G401 (cell line): ENCODE data around the gene SYVN1. TPM values are rescaled to one million over a fixed set of nuclear protein-coding genes. Genes with fewer than 3 reads are reported as not detected.

Experiments used
- DNase-seq: peaks from one replicate; pipeline ENCODE4 v3.0.0-alpha.2; 2015; ENCODE audit warnings: low spot score
- in situ Hi-C: cut with HindIII; loops from 2 replicates; pipeline ENCODE4 v1.10.0; 2016; ENCODE audit warnings: low sequenced_read_pairs, mixed read lengths
- total RNA-seq: library from RNA; depleted of rRNA; stranded (reverse); fragments of >200 nt; shearing (Covaris generic); gene quantifications from 2 replicates; pipeline ENCODE4 v1.2.3, GENCODE V29; 2014

SYVN1 gene
- total RNA-seq, 1 experiment from 2014 or later = 6.9 TPM

DNA sequence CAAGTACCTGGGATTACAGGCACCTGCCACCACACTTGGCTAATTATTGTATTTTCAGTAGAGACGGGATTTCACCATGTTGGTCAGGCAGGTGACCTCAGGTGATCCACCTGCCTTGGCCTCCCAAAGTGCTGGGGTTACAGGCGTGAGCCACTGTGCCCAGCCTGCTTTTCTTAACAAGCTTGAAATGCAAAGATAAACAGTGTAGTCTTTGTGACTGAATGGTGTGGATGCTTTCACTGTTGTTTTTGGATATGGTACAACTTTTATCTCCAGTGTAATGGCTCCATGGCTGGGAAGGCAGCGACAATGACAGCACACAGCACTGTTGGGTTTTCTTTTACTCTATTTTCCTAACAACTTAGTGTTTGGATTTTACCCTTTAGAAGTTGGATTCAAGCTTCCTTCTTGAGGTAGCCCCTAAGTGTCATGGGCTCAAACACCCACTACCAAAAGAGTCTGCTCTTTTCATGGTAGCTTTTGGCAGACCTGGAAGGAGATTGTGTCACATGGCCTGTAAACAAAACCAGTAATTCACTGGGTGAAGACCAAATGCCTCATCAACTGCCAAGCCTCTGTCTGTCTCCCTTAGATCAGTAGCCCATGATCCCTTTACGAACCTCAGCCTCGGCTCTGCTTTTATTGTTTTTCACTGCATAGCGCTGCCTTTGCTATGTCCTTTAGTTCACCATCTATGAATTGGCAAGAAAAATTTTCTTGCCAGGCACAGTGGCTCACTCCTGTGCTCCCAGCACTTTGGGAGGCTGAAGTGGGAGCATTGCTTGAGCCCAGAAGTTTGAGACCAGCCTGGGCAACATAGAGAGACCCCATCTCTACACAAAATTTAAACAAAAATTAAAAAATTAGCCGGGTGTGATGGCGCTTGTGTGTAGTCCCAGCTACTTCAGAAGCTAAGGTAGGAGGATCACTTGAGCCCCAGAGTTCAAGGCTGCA is 31.9 kb downstream of the SYVN1 start:
- in situ Hi-C loops = no loop called here
- DNase-seq = no peak

DNA sequence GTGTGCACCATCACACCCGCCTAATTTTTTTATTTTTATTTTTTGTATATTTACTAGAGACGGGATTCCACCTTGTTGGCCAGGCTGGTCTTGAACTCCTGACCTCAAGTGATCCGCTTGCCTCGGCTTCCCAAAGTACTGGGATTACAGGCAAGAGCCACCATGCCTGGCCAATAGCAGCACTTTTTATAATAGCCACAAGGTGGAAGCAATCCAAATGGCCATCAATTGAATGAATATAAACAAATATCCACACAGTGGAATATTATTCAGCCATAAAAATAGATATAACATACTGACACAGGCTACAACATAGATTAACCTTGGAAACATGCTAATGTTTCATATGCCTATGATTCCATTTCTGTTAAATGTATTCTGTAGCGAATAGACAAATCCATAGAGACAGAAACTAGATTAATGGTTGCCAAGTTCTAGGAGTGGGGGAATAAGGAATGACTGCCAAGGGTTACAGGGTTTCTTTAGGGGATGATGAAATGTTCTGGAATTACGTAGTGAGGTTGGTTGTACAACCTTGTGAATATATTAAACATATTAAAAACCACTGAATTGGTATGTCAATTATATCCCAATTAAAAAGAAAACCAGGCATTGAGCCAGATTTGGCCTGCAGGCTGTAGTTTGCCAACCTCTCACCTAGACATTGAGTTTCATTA is 33.5 kb downstream of the SYVN1 start:
- DNase-seq = no peak
- in situ Hi-C loops = no loop called here

DNA sequence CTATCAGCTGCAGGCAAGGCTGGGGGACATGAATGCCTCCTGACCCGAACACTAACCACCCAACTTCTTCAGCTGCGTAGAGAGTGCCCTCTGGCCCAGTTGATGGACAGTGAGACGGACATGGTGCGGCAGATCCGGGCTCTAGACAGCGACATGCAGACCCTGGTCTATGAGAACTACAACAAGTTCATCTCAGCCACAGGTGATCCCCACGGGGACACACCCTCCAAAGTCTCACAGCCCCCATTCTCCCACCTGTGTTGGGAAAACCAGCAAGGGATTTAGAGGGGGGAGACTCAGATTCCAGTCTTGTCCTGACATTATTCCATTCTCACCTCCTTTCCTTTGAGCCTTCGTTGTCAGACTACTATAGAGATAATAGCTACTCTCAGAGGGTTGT is 37.4 kb downstream of the SYVN1 start:
- no peak for DNase-seq
- in situ Hi-C loops = no loop called here

DNA sequence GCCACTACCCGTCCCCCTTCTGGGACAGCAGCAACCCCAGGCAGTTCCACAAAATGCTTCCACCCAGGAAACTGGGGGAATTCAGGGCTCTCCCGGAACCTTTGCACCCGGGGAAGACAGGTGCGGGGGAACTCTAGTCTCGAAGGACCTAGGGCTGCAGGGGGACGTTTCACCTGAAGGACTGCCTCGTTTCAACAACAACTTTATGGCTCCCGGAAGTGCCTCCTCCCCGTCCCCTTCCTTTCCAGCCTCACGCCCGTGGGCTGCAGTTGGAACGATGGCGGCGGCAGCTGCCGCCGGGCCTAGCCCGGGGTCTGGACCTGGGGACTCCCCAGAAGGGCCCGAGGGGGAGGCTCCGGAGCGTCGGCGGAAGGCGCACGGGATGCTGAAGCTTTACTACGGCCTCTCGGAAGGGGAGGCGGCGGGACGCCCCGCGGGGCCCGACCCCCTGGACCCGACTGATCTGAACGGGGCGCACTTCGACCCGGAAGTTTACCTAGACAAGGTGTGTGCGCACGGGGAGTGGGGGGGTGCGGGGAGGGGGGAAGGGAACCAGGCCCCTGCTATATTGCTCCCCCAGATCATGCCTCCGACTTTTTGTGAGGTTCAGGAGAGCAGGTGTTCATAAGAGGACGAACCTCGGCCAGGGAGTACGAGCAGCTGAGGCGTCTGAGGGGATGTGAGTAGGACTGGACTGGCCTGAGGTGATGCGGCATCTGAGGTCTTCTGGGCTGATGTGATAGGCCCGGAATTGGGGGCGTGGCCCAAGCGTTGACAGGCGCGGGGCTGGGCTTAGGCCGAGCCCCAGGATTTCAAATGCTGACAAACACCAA is 38.1 kb downstream of the SYVN1 start, which contains the start of gene VPS51:
VPS51 (plus strand) TSS at position 241 of the 833 bp plus-strand sequence; CDS start at position 278, 37 bp downstream.
- in situ Hi-C loops = no loop called here
- peak; percentile 90 for DNase-seq

DNA sequence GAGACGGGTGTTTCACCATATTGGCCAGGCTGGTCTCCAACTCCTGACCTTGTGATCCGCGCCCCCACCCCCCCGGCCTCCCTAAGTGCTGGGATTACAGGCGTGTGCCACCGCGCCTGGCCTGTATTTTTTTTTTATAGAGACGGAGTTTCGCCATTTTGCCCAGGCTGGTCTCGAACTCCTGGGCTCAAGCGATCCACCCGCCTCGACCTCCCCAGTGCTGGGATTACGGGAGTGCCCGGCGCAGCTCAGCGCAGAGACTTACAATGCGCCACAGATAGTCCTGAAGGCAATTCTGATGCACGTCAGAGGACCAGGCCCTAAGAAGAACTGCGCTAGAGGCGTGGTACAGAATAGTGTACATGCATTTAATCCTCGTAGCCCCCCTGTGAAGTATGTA is 38.9 kb downstream of the SYVN1 start:
- DNase-seq = no peak
- in situ Hi-C loops = no loop called here

DNA sequence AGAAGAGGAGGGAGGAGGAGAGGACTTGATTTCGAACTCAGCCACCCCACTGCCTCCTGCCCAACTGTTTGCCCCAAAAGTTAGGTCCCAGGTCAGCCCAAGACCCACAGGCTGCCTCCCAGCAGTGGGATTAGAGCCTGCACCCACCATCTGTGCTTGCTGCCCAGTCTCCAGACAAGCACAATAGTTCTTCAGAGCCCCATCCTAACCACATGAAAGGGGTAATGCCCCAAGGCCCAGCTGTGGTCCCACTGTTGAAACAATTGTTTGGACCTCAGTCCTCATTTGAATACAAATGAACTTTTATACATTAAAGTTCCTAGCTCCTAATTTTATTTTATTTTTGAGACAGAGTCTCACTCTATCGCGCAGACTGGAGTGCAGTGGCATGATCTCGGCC is 43.7 kb downstream of the SYVN1 start:
- in situ Hi-C loops = no loop called here
- DNase-seq = no peak

DNA sequence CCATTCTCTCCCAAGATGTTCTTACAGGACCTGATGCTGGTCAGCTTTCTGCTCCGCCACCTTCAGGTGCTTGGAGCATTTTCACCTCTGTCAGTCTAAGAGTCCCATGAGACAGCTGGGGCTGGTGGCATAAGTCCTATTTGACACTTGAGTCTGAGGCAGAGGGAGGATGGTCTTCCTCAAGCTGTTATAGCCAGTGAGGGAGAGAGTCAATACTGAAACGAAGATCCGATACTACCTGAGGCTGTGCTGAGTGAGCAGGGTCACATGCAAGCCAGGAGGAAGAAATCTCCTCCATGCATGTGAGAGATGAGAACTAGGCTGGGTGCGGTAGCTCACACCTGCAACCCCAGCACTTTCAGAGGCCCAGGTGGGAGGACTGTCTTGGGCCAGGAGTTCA is 44.7 kb downstream of the SYVN1 start:
- DNase-seq = no peak
- in situ Hi-C loops = no loop called here

DNA sequence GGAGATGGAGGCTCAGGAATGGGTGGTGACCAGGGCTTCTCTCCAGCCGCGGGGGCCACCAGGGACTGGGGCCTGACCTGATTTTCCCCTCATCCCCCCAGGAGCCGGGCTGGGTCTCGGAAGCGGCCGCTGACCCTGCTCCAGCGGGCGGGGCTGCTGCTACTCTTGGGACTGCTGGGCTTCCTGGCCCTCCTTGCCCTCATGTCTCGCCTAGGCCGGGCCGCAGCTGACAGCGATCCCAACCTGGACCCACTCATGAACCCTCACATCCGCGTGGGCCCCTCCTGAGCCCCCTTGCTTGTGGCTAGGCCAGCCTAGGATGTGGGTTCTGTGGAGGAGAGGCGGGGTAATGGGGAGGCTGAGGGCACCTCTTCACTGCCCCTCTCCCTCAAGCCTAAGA is 46.5 kb downstream of the SYVN1 start:
- no peak for DNase-seq
- in situ Hi-C loops = no loop called here

DNA sequence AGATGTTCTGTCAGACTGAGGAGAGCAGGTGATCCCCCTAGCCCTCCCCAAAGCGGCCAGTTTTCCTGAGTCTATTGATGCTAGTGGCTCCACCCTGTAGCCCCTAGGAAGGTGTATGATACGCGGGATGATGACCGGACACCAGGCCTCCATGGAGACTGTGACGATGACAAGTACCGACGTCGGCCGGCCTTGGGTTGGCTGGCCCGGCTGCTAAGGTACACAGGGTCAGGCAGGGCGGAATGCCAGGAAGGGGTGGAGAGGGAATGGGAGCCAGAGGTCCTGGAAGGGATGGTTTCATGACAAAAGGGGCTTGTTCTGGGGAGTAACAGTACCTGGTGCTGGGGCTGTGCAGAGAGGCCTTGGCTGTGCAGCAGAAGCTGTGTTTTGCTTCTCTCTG is 47.1 kb downstream of the SYVN1 start:
- in situ Hi-C loops = no loop called here
- no peak for DNase-seq

DNA sequence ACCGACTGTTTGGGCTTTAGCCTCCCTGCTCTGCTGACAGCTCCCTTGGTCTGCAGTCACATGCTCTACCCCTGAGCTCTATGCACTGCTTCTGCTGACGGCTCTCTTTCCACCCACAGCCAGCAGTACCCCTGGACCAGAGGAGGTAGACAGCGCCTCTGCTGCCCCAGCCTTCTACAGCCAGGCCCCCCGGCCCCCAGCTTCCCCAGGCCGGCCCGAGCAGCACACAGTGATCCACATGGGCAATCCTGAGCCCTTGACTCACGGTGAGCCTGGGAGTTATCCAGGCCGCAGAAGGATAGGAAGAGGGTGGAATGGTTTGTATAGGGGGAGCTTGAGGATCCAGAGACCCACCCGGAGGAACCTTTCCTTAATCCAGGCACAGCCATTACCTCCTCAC is 47.5 kb downstream of the SYVN1 start:
- in situ Hi-C loops = no loop called here
- no peak for DNase-seq

DNA sequence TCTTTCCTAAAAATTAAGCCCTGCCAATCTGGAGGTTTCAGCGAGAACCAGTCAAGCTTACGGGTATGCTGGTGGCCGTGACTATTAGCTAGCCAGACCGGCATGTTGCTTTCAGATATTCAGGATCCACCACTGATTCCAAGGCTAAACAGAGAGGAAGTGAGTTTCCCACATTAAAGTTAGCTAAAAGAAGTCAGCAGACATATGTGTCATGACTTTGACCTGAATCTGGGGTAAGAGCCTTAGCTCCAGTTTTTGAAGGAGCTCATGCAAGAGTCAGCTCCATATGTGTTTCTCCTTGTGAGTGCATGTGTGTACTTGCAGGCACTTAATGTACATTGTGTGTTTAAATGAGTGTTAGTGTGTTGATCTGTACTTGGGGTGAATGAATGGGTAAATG is 48.9 kb downstream of the SYVN1 start:
- DNase-seq = no peak
- in situ Hi-C loops = no loop called here

DNA sequence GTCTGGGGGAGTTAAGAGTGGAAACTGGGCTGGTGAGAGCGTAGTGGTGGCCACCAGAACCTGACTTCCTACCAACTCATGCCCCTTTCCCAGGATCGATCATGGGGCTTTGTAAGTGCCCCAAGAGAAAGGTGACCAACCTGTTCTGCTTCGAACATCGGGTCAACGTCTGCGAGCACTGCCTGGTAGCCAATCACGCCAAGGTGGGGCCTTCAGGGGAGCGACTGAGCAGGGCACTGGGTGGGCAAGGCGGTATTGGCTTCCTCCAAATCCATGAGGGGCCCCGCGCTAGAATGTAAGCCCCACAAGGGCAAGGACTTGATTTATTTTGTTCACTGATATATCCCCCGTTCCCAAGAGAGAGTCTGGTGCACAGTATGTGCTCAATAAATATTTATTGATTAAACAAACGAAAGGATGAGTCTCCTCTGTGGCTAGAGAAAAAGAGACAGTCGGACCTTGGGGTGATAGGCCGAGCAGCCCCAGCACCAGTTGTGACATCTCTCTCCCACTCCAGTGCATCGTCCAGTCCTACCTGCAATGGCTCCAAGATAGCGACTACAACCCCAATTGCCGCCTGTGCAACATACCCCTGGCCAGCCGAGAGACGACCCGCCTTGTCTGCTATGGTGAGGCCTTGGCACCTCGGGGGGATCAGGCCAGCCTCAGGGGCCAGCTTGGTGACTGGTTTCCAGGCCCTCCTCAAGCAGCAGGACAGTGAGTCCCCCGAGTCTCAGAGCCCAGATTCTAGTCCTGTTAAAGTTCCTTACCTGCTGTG is 49.5 kb downstream of the SYVN1 start:
- DNase-seq = no peak
- in situ Hi-C loops = no loop called here

DNA sequence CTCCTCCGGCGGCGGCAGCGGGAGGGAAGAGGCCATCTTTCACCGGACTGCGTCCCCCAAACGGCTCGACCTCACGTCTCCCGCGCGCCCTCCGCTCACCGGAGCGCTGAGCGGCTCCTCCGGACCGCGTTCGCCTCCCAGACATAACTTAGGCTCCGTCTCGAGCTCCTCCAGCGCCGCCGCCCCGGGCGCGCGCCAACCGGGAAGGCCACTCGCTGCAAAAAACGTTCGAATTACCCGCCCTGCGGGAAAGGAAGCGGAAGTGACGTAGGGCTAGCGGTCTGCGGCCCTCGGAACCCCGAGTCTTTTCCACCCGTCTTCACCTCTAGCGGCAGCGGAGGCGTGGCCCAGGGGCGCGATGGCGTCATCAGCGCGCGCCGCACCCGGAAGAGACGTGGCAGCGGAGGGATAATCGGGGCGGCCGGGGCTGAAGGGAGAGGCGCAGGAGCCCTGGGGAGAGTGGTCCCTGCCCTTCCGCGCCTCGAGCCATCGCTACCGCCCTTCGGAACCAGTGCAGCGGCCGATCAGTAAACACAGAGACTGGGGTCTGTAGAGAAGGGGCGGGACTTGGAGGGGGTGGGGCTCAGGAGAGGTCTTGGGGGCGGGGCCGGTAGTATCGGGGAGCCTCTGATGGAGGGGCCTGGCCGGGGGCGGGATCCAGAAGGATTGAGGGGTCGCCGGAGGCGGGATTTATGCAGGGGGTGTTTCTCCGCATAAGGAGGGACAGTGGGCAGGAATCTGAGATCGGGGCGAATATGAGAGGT is 50.3 kb downstream of the SYVN1 start, which contains the start of the genes CDCA5 and ZFPL1:
CDCA5 (minus strand) TSS at position 207 of the 764 bp plus-strand sequence; CDS start at position 145, 62 bp downstream.
ZFPL1 (plus strand) TSS at position 389 of the 764 bp plus-strand sequence. CDS start 477 bp downstream, outside the sequence.
- DNase-seq = peak; percentile 96
- in situ Hi-C loops = no loop called here

DNA sequence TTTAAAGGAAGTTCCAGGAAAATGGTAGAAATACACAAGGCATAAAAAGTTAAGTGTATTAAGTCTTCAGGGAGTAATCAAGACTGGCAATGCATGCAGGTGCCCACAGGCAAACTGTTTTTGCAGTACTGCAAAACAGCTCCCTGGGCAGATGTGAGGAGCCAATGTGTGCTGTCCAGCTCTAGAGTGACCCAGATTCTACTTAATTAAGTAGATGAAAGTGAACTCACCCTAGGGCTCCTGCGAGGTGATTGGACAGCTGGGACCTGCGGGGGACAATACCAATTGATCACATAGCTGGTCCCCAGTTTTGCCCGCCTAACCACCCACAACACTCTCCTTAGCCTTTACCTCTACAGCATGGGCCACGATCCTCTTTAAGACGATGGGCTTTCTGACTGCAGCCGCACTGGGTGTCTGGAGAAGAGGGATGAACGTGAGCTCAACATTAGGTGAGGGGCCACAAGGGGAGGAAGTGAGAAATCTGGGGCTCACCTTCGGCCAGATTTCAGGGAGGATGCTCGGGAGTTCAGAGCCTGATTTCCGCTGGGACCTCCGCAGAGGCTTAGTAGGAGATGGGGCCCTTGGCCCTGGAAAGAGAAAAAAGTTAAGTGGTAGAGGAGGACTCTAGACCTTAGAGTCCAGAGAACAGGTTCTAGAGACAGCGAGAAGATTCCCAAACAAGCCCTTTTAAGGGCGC is 51.0 kb downstream of the SYVN1 start:
- in situ Hi-C loops = no loop called here
- DNase-seq = no peak

DNA sequence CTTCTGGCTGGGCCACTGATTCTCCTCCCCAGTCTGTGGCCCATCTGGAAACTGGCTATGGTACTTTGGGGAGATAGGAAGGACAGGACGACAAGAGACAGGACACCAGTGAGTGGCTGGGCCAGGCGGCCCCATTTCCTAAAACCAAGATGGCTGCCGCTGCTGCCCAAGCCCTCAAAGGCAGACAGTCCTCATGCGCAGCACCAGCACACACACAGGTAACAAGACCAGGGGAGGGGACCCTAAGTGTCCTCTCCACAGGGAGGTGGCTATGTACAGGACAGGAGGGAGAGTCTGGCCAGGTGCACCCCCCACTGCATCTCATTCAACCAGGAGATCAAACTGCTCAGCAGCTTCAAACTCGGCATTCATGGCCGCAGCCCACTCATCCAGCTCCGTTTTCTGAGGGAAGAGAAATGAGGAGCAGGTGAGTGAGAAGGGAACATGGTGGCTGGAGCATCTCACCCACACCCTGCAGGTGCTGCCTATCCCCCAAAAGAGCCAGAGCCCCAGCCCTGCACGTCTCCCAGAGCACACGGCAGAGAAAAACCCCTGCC is 55.5 kb downstream of the SYVN1 start:
- no peak for DNase-seq
- in situ Hi-C loops = no loop called here

DNA sequence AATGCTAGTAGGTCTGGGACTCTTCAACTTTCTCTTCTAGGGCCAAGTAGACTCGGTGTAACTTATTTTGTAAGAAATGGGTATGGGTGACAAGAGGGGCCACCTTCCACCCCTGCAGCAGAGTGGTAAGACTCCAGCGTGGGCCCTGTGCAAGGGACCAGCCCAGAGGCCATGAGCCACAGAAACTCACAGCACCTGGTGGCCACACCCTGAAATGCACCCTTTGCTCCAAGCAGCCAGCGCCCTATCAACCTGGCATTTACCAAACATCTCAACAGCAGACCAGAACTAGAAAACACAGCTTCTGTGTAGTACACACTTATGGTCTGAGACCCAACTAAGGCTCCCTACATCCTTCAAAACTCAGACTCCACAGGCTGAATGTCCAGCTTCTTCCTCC is 56.2 kb downstream of the SYVN1 start:
- DNase-seq = peak; percentile 23
- in situ Hi-C loops = no loop called here

DNA sequence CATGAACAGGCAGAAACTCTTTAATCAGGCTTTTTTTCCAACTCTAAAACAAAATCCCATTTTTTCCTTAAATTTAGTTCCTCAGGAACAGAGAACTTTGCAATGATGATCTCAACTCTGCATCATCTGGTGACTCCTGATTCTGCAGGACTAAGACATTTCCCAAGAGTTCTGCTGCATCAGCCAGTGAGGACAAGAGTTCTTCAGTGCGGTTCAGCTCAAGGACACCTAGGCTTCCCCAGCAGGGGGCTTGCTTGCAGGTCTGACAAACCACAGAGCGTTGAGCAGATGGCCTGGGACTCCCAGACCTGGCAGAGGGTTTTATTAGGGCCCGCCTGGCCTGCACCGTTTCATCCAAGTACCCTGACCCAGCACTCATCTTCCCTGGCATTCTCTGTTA is 56.9 kb downstream of the SYVN1 start:
- no peak for DNase-seq
- in situ Hi-C loops = no loop called here
